ENCODE data around the gene BHLHE41. TPM values are rescaled to one million over a fixed set of nuclear protein-coding genes. Genes with fewer than 3 reads are reported as not detected.

BHLHE41 gene
- total RNA-seq, 1 experiment from 2014 or later = 7.6 TPM

- TF ChIP-seq AFF4 (CRISPR knock-in tag; IDR thresholded peaks at IDR 0.05; ENCODE audit: borderline replicate concordance) (no peak), IRF2 (CRISPR knock-in tag; IDR thresholded peaks at IDR 0.05; ENCODE audit: borderline replicate concordance, low read depth) (no peak), EMX1 (CRISPR knock-in tag; IDR thresholded peaks at IDR 0.05) (no peak), ZNF138 (CRISPR knock-in tag; conservative IDR thresholded peaks at IDR 0.05) (no peak)
Observed at GRCh38 chr12:26091822-26092221, 33.0 kb downstream of the BHLHE41 start (continued).

- Mint-ChIP-seq H3K4me1 (peaks cover 10% of the 10 kb centered on the region), H3K4me3 (no peak overlapping the region), H3K9me3 (no peaks in the 10 kb centered on the region), H3K36me3 (no peaks in the 10 kb centered on the region), H3K27me3 (ENCODE audit: low read depth) (no peaks in the 10 kb centered on the region), H3K27ac (no peak overlapping the region)
- no peak; the same call in 1 of the 2 replicates for ATAC-seq
- DNase-seq (ENCODE audit: low spot score) = no peak
- ChIA-PET CTCF (interaction anchor here (1.1 to 2.0 kb wide), 4 partner anchors 43 to 311 kb away, joined by 3 to 7 read pairs (median 4); no protein-coding TSS in a partner anchor), POLR2A (no interaction called here)
- TF ChIP-seq E2F5 (CRISPR knock-in tag; IDR thresholded peaks at IDR 0.05) (no peak), CTCF (IDR thresholded peaks at IDR 0.05) (no peak), ZBTB21 (CRISPR knock-in tag; IDR thresholded peaks at IDR 0.05; ENCODE audit: borderline replicate concordance) (no peak), TCF7 (CRISPR knock-in tag; IDR thresholded peaks at IDR 0.05; ENCODE audit: low read depth) (no peak), ETV6 (CRISPR knock-in tag; IDR thresholded peaks at IDR 0.05) (no peak), HMGA2 (CRISPR knock-in tag; IDR thresholded peaks at IDR 0.05) (no peak), ZNF425 (CRISPR knock-in tag; conservative IDR thresholded peaks at IDR 0.05) (no peak), FOXK1 (CRISPR knock-in tag; IDR thresholded peaks at IDR 0.05) (no peak), ELF4 (CRISPR knock-in tag; IDR thresholded peaks at IDR 0.05; ENCODE audit: low read depth) (no peak), HMGXB4 (CRISPR knock-in tag; IDR thresholded peaks at IDR 0.05) (no peak), PRRX2 (CRISPR knock-in tag; IDR thresholded peaks at IDR 0.05) (no peak), EMX1 (CRISPR knock-in tag; IDR thresholded peaks at IDR 0.05) (no peak), AFF4 (CRISPR knock-in tag; IDR thresholded peaks at IDR 0.05; ENCODE audit: borderline replicate concordance) (no peak), E2F1 (CRISPR knock-in tag; IDR thresholded peaks at IDR 0.05) (no peak), MYBL2 (CRISPR knock-in tag; IDR thresholded peaks at IDR 0.05) (no peak)
Observed at GRCh38 chr12:26090836-26091510, 33.9 kb downstream of the BHLHE41 start.

Measured in WTC11 (cell line).